Measurements from ENCODE around the gene RGS14. TPM values are rescaled to one million over a fixed set of nuclear protein-coding genes. Genes with fewer than 3 reads are reported as not detected.

The RGS14 gene
- total RNA-seq, 3 donors from 2014 or later = 11.1 to 15.2 (median 11.7) TPM

- no peak overlapping the region for H3K4me3 ChIP-seq
- intact Hi-C loops (cut with DNase I, micrococcal nuclease) = no loop called here
- no peak for TF ChIP-seq CTCF (IDR thresholded peaks at IDR 0.05)
Observed at GRCh38 chr5:177354256-177354655, 3.5 kb upstream of the RGS14 start.

GRCh38 chr5:177354711-177355110 lies 3.0 kb upstream of the RGS14 start:
- intact Hi-C loops (cut with DNase I, micrococcal nuclease) = no loop called here
- ATAC-seq (no peak), DNase-seq (no peak)
- Histone ChIP-seq H3K4me1 (ENCODE audit: low read depth) (peaks cover 35% of the 10 kb centered on the region), H3K4me3 (no peak overlapping the region), H3K9me3 (no peaks in the 10 kb centered on the region), H3K36me3 (ENCODE audit: low read depth) (peaks cover 5% of the 10 kb centered on the region)
- no peak for TF ChIP-seq CTCF (IDR thresholded peaks at IDR 0.05)

More at GRCh38 chr5:177354256-177354655, 3.5 kb upstream of the RGS14 start:
- no peak for DNase-seq
- peaks cover 40% of the 10 kb centered on the region for H3K4me1 ChIP-seq (ENCODE audit: low read depth)
- H3K9me3 ChIP-seq = no peaks in the 10 kb centered on the region
- no peak for ATAC-seq
- peaks cover 5% of the 10 kb centered on the region for H3K36me3 ChIP-seq (ENCODE audit: low read depth)

GRCh38 chr5:177355162-177355867 lies 2.4 kb upstream of the RGS14 start:
- Histone ChIP-seq H3K36me3 (ENCODE audit: low read depth) (peaks cover 5% of the 10 kb centered on the region), H3K4me3 (no peak overlapping the region), H3K9me3 (no peaks in the 10 kb centered on the region), H3K4me1 (ENCODE audit: low read depth) (peaks cover 29% of the 10 kb centered on the region)
- DNase-seq = peak in 1 of 3 donors; percentile 14
- no peak for TF ChIP-seq CTCF (IDR thresholded peaks at IDR 0.05)
- ATAC-seq = no peak
- intact Hi-C loops (cut with DNase I, micrococcal nuclease) = no loop called here

GRCh38 chr5:177355868-177356168 lies 1.9 kb upstream of the RGS14 start:
- intact Hi-C loops (cut with DNase I, micrococcal nuclease) = no loop called here
- Histone ChIP-seq H3K9me3 (no peaks in the 10 kb centered on the region), H3K4me1 (ENCODE audit: low read depth) (peaks cover 24% of the 10 kb centered on the region), H3K4me3 (no peak overlapping the region), H3K36me3 (ENCODE audit: low read depth) (peaks cover 5% of the 10 kb centered on the region)
- no peak for TF ChIP-seq CTCF (IDR thresholded peaks at IDR 0.05)
- ATAC-seq (no peak), DNase-seq (no peak)

DNA sequence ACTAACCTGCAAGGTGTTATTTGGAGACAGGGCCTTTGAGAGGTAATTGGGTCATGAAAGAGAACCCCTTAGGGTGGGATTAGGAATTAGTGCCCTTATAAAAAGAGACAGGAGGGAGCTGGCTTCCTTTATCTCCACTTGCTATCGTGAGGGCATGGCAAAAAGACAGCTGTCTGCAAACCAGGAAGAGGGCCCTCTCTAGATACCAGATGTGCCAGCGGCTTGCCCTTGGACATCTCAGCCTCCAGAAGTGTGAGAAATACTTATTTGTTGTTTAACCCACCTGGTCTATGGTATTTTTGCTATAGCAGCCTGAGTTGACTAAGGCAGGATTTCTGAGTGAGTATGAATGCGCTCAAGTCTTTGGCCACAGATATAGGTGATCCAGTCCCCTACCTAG lies 978 bp upstream of the RGS14 start:
- intact Hi-C loops (cut with DNase I, micrococcal nuclease) = no loop called here

More for the DNA sequence above, 978 bp upstream of the RGS14 start:
- peaks cover 2% of the 10 kb centered on the region for H3K36me3 ChIP-seq (ENCODE audit: low read depth)
- DNase-seq = peak in 2 of 3 donors; percentile 3 to 19
- peaks cover 22% of the 10 kb centered on the region for H3K4me1 ChIP-seq (ENCODE audit: low read depth)
- H3K9me3 ChIP-seq = no peaks in the 10 kb centered on the region
- ATAC-seq = no peak
- TF ChIP-seq CTCF (IDR thresholded peaks at IDR 0.05) = no peak
- H3K4me3 ChIP-seq = no peak overlapping the region
